Neural cell (in vitro differentiated cells): Measurements from ENCODE around the gene WASF3. TPM values are rescaled to one million over a fixed set of nuclear protein-coding genes. Genes with fewer than 3 reads are reported as not detected.

ENCODE experiments used
- H2AFZ ChIP-seq: fragments of 200-600, 300-800 bp; sonication (generic), shearing (Covaris generic); 2 replicates; pipeline ENCODE4 v1.6.0; 2014; ENCODE audit warnings: low read depth, mild to moderate bottlenecking, antibody characterized with exemption, low read length, moderate library complexity
- H3F3A ChIP-seq: fragments of 200-600 bp; shearing (Covaris generic); 2 replicates; pipeline ENCODE4 v1.6.1; 2016; ENCODE audit warnings: mild to moderate bottlenecking, moderate library complexity, mixed read lengths, antibody characterized with exemption, low read length; ENCODE audit not compliant: insufficient read depth, poor library complexity, severe bottlenecking
- H3K27ac ChIP-seq: fragments of 200-600, 300-800 bp; sonication (generic), shearing (Covaris generic); 2 replicates; pipeline ENCODE4 v1.5.1; 2014; ENCODE audit warnings: mild to moderate bottlenecking, low read length, moderate library complexity
- H3K27me3 ChIP-seq: fragments of 300-800, 200-600 bp; sonication (generic), shearing (Covaris generic); 2 replicates; pipeline ENCODE4 v1.6.0; 2014; ENCODE audit warnings: mild to moderate bottlenecking, low read depth, low read length, moderate library complexity; ENCODE audit not compliant: insufficient read depth
- H3K36me3 ChIP-seq: fragments of 300-800, 200-600 bp; sonication (generic), shearing (Covaris generic); 2 replicates; pipeline ENCODE4 v1.5.1; 2014; ENCODE audit warnings: mild to moderate bottlenecking, antibody characterized with exemption, low read length, moderate library complexity; ENCODE audit not compliant: insufficient read depth
- H3K4me2 ChIP-seq: fragments of 300-800, 200-600 bp; sonication (generic), shearing (Covaris generic); 2 replicates; pipeline ENCODE4 v1.6.0; 2014; ENCODE audit warnings: mild to moderate bottlenecking, low read length
- H3K4me3 ChIP-seq: fragments of 300-800, 200-600 bp; sonication (generic), shearing (Covaris generic); 2 replicates; pipeline ENCODE4 v1.5.1; 2014; ENCODE audit warnings: mild to moderate bottlenecking, low read length, moderate library complexity
- H3K79me2 ChIP-seq: fragments of 200-600 bp; shearing (Covaris generic); replicated peaks from 2 replicates; pipeline ENCODE4 v1.6.0; 2014; ENCODE audit warnings: mild to moderate bottlenecking, low read length, moderate library complexity; ENCODE audit not compliant: insufficient read depth
- H3K9ac ChIP-seq: fragments of 300-800, 200-600 bp; sonication (generic), shearing (Covaris generic); 2 replicates; pipeline ENCODE4 v1.6.1; 2016; ENCODE audit warnings: mild to moderate bottlenecking, low read length, mixed read lengths
- H3K9me2 ChIP-seq: fragments of 200-600 bp; shearing (Covaris generic); 2 replicates; pipeline ENCODE4 v1.6.1; 2016; ENCODE audit warnings: mild to moderate bottlenecking, low read length, mixed read lengths; ENCODE audit not compliant: insufficient read depth
- H3K9me3 ChIP-seq: fragments of 200-600, 300-800 bp; sonication (generic), shearing (Covaris generic); 2 replicates; pipeline ENCODE4 v1.6.1; 2016; ENCODE audit warnings: mild to moderate bottlenecking, mixed run types, low read length, moderate library complexity, mixed read lengths
- H4K20me1 ChIP-seq: fragments of 200-600 bp; shearing (Covaris generic); 2 replicates; pipeline ENCODE4 v1.6.1; 2016; ENCODE audit warnings: mild to moderate bottlenecking, mixed run types; ENCODE audit not compliant: insufficient read depth
- EP300 ChIP-seq: fragments of 450-650 bp; conservative IDR thresholded peaks from 2 replicates; pipeline ENCODE4 v1.6.1; 2014; ENCODE audit warnings: antibody characterized with exemption, mild to moderate bottlenecking, moderate library complexity; ENCODE audit not compliant: poor library complexity, severe bottlenecking
- EZH2 ChIP-seq: fragments of 200-600, 300-800 bp; shearing (Covaris generic), sonication (generic); IDR thresholded peaks from 2 replicates; pipeline ENCODE4 v1.6.1; 2014; ENCODE audit warnings: antibody characterized with exemption, low read length, borderline replicate concordance, mild to moderate bottlenecking; ENCODE audit not compliant: insufficient read depth, poor library complexity, severe bottlenecking
- MXI1 ChIP-seq: fragments of 450-650 bp; conservative IDR thresholded peaks from 2 replicates; pipeline ENCODE4 v1.6.1; 2014; ENCODE audit warnings: antibody characterized with exemption, mild to moderate bottlenecking; ENCODE audit not compliant: poor library complexity, severe bottlenecking
- POLR2AphosphoS5 ChIP-seq: IDR thresholded peaks from 2 replicates; pipeline ENCODE4 v1.6.1; 2012
- RAD21 ChIP-seq: fragments of 450-650 bp; conservative IDR thresholded peaks from 2 replicates; pipeline ENCODE4 v1.6.1; 2014; ENCODE audit warnings: antibody characterized with exemption, mild to moderate bottlenecking, moderate library complexity
- SMC3 ChIP-seq: fragments of 450-650 bp; conservative IDR thresholded peaks from 2 replicates; pipeline ENCODE4 v1.6.1; 2014; ENCODE audit warnings: antibody characterized with exemption, mild to moderate bottlenecking, moderate library complexity; ENCODE audit not compliant: poor library complexity
- TAF1 ChIP-seq: IDR thresholded peaks from 2 replicates; pipeline ENCODE4 v1.6.1; 2012; ENCODE audit warnings: low read depth
- polyA plus RNA-seq: library from polyadenylated mRNA; depleted of rRNA; stranded (reverse); fragments of >200 nt; gene quantifications from 2 replicates; pipeline ENCODE4 v1.2.3, GENCODE V29; 2014
- TF ChIP-seq, protein P1 (sequence below): IDR thresholded peaks from 2 replicates; pipeline ENCODE4 v1.6.1; 2012; ENCODE audit warnings: borderline replicate concordance
- TF ChIP-seq, protein P2 (sequence below): fragments of 450-650 bp; IDR thresholded peaks from 2 replicates; pipeline ENCODE4 v1.5.1; 2014; ENCODE audit warnings: antibody characterized with exemption, mild to moderate bottlenecking, moderate library complexity; ENCODE audit not compliant: poor library complexity, severe bottlenecking

The WASF3 gene
- polyA plus RNA-seq, 1 donor from 2014 or later: 44.5 TPM

DNA sequence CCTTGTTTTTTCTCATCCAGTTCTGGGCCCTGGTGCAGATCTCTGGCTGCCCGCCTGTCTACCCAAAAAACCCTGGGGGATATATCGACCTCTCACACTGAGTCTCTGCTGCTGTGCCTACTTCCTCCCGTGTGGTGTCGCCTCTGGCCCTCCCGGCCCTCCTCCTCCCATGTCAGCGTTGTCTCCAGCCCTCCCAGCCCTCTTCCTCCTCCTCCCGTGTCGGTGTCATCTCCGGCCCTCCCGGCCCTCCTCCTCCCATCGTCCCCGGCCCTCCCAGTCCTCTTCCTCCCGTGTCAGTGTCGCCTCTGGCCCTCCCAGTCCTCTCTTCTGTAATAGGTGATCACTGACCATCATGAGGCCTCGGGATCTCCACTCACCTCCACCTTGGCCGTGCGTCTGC is 121.3 kb downstream of the WASF3 start:
- H3K4me3 ChIP-seq: no peak overlapping the region
- no peaks in the 10 kb centered on the region for H3K9me3 ChIP-seq
- H3F3A ChIP-seq: no peaks in the 10 kb centered on the region
- no peaks in the 10 kb centered on the region for H3K9me2 ChIP-seq
- no peak overlapping the region for H2AFZ ChIP-seq
- TF ChIP-seq RAD21: no peak
- TF ChIP-seq SMC3: no peak
- TF ChIP-seq POLR2AphosphoS5: no peak
- no peak for TF ChIP-seq TAF1
- TF ChIP-seq, protein P1, sequence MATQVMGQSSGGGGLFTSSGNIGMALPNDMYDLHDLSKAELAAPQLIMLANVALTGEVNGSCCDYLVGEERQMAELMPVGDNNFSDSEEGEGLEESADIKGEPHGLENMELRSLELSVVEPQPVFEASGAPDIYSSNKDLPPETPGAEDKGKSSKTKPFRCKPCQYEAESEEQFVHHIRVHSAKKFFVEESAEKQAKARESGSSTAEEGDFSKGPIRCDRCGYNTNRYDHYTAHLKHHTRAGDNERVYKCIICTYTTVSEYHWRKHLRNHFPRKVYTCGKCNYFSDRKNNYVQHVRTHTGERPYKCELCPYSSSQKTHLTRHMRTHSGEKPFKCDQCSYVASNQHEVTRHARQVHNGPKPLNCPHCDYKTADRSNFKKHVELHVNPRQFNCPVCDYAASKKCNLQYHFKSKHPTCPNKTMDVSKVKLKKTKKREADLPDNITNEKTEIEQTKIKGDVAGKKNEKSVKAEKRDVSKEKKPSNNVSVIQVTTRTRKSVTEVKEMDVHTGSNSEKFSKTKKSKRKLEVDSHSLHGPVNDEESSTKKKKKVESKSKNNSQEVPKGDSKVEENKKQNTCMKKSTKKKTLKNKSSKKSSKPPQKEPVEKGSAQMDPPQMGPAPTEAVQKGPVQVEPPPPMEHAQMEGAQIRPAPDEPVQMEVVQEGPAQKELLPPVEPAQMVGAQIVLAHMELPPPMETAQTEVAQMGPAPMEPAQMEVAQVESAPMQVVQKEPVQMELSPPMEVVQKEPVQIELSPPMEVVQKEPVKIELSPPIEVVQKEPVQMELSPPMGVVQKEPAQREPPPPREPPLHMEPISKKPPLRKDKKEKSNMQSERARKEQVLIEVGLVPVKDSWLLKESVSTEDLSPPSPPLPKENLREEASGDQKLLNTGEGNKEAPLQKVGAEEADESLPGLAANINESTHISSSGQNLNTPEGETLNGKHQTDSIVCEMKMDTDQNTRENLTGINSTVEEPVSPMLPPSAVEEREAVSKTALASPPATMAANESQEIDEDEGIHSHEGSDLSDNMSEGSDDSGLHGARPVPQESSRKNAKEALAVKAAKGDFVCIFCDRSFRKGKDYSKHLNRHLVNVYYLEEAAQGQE: no peak
- no peak for TF ChIP-seq EP300
- TF ChIP-seq EZH2: no peak
- no peak for TF ChIP-seq MXI1
- TF ChIP-seq, protein P2, sequence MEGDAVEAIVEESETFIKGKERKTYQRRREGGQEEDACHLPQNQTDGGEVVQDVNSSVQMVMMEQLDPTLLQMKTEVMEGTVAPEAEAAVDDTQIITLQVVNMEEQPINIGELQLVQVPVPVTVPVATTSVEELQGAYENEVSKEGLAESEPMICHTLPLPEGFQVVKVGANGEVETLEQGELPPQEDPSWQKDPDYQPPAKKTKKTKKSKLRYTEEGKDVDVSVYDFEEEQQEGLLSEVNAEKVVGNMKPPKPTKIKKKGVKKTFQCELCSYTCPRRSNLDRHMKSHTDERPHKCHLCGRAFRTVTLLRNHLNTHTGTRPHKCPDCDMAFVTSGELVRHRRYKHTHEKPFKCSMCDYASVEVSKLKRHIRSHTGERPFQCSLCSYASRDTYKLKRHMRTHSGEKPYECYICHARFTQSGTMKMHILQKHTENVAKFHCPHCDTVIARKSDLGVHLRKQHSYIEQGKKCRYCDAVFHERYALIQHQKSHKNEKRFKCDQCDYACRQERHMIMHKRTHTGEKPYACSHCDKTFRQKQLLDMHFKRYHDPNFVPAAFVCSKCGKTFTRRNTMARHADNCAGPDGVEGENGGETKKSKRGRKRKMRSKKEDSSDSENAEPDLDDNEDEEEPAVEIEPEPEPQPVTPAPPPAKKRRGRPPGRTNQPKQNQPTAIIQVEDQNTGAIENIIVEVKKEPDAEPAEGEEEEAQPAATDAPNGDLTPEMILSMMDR: no peak
- H3K27me3 ChIP-seq: no peaks in the 10 kb centered on the region
- no peak overlapping the region for H3K4me2 ChIP-seq
- H3K27ac ChIP-seq: no peak overlapping the region
- no peak overlapping the region for H3K9ac ChIP-seq
- H3K36me3 ChIP-seq: no peaks in the 10 kb centered on the region
- H4K20me1 ChIP-seq: no peaks in the 10 kb centered on the region
- no peaks in the 10 kb centered on the region for H3K79me2 ChIP-seq

DNA sequence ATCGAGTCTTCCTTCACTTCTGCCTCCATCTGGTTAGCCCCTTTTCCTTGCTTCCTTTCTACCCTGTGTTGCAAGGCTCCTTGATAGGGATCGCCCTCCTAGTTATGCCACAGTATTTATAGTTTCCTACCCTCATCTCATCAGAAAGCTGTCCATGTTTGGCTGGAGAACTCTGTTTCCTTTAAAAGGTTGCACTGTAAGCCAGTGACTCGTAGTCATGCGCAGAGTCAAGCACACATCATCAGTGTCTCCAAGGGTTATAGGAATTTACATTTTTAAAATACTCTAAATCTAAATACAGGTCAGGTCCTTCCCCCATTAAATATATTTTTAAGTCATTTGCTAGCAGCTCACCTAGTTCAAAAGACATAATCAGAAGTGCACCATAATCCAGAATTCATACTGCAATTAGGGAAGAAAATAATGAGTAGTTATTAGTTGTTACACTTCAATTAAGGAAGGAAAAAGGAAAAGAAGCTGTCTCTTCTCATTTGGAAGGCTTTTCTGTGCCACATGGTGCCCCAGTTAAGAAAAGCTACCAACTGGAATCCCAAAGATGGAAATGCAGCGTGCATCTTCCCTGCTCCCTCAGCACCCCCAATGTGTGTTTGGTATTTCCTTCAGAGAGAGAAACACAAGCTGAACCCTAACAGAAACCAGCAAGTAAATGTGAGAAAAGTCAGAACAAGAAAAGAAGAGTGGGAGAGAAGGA is 122.1 kb downstream of the WASF3 start:
- no peaks in the 10 kb centered on the region for H4K20me1 ChIP-seq
- no peaks in the 10 kb centered on the region for H3K9me2 ChIP-seq
- H3K4me2 ChIP-seq: no peak overlapping the region
- H3K79me2 ChIP-seq: no peaks in the 10 kb centered on the region
- H3K4me3 ChIP-seq: no peak overlapping the region
- H3K9ac ChIP-seq: no peak overlapping the region
- no peaks in the 10 kb centered on the region for H3K36me3 ChIP-seq
- TF ChIP-seq EZH2: no peak
- no peak for TF ChIP-seq SMC3
- no peak for TF ChIP-seq RAD21
- no peak for TF ChIP-seq EP300
- TF ChIP-seq, protein P1: no peak
- TF ChIP-seq POLR2AphosphoS5: no peak
- no peak for TF ChIP-seq TAF1
- TF ChIP-seq MXI1: no peak
- TF ChIP-seq, protein P2: no peak
- no peak overlapping the region for H2AFZ ChIP-seq
- no peaks in the 10 kb centered on the region for H3K27me3 ChIP-seq
- no peaks in the 10 kb centered on the region for H3K9me3 ChIP-seq
- H3F3A ChIP-seq: no peaks in the 10 kb centered on the region
- no peak overlapping the region for H3K27ac ChIP-seq
